ENCODE measurements around the gene DDOST. TPM values are rescaled to one million over a fixed set of nuclear protein-coding genes. Genes with fewer than 3 reads are reported as not detected.

The DDOST gene
- total RNA-seq, 1 donor = 183 TPM

- TF ChIP-seq, protein P1, sequence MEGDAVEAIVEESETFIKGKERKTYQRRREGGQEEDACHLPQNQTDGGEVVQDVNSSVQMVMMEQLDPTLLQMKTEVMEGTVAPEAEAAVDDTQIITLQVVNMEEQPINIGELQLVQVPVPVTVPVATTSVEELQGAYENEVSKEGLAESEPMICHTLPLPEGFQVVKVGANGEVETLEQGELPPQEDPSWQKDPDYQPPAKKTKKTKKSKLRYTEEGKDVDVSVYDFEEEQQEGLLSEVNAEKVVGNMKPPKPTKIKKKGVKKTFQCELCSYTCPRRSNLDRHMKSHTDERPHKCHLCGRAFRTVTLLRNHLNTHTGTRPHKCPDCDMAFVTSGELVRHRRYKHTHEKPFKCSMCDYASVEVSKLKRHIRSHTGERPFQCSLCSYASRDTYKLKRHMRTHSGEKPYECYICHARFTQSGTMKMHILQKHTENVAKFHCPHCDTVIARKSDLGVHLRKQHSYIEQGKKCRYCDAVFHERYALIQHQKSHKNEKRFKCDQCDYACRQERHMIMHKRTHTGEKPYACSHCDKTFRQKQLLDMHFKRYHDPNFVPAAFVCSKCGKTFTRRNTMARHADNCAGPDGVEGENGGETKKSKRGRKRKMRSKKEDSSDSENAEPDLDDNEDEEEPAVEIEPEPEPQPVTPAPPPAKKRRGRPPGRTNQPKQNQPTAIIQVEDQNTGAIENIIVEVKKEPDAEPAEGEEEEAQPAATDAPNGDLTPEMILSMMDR (IDR thresholded peaks at IDR 0.05; ENCODE audit: insufficient read depth, low read length) = no peak
- no peak for DNase-seq (ENCODE audit: low read depth)
- no peak overlapping the region for H3K4me3 ChIP-seq (ENCODE audit: low read depth, low read length)
Measured at GRCh38 chr1:20632386-20632785, 28.8 kb downstream of the DDOST start.

GRCh38 chr1:20630729-20631128 lies 30.4 kb downstream of the DDOST start:
- TF ChIP-seq, protein P1 (IDR thresholded peaks at IDR 0.05; ENCODE audit: insufficient read depth, low read length) = no peak
- H3K4me3 ChIP-seq (ENCODE audit: low read depth, low read length) = no peak overlapping the region
- peak; percentile 24 for DNase-seq (ENCODE audit: low read depth)

DNA sequence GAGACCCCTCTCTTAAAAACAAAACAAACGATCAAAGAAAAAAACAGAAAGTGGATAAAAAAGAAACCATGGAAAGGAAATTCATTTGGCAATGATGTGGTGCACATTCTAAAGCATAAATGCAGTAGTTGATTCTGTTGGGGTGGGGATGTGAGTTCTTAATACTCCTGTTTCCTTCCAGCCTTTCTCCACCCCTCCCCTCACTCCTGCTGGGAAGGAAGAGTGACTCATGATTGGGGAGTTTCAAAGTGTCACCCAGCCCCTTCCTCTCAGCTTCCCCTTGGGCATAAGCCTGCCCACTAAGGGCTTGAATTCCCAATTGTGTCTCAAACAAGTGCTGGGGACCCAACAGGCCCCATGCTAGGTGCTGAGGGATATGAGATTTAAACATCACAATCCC lies 34.6 kb downstream of the DDOST start:
- TF ChIP-seq, protein P1 (IDR thresholded peaks at IDR 0.05; ENCODE audit: insufficient read depth, low read length) = no peak
- H3K4me3 ChIP-seq (ENCODE audit: low read depth, low read length) = no peak overlapping the region
- DNase-seq (ENCODE audit: low read depth) = no peak

DNA sequence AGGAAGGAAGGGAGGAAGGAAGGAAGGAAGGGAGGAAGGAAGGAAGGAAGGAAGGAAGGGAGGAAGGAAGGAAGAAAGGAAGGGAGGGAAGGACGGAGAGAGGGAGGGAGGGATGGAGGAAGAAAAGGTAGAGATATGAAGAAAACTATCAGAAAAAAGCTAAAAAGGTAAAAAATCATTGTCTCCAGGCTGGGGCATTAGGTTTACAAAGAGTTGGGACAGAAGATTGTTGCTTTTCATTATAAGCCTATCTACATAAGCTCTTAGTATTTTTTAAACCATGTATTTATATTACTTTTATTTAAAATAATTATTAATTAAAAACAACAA lies 35.1 kb downstream of the DDOST start:
- TF ChIP-seq, protein P1 (IDR thresholded peaks at IDR 0.05; ENCODE audit: insufficient read depth, low read length) = no peak

DNA sequence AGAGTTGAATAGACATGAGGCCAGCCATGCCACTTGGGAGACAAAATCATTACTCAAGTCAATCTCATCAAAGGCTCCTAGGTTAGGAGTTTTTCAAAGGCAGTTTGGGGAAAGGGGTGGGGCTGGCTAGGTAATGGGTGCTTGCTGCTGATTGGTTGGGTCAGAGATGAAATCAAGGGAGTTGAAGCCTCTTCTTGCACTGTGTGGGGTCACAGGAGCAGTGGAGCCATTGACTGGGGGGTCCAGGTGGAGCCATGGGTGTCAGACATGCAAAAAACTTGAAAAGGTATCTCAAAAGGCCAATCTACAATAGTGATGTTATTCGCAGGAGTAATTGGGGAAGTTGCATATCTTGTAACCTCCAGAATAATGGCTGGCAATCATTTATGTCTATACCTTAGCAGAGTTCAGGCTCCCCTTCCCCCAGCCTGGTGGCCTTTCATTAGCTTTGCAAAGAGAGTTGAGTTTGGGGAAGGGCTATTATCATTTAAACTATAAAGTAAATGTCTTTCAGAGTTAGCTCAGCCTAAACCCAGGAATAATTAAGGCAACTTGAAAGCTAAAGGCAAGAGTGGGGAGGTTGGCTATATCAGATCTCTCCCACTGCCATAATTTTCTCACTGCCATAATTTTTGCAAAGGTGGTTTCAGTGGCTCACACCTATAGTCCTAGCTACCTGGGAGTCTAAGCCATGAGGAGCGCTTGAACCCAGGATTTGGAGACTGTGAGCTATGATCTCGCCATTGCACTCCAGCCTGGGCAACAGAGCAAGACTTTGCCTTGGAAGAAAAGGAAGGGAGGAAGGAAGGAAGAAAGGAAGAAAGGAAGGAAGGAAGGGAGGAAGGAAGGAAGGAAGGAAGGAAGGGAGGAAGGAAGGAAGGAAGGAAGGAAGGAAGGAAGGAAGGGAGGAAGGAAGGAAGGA lies 35.7 kb downstream of the DDOST start:
- TF ChIP-seq, protein P1 (IDR thresholded peaks at IDR 0.05; ENCODE audit: insufficient read depth, low read length) = no peak
- H3K4me3 ChIP-seq (ENCODE audit: low read depth, low read length) = no peak overlapping the region
- no peak for DNase-seq (ENCODE audit: low read depth)

More for the DNA sequence above, 35.1 kb downstream of the DDOST start:
- H3K4me3 ChIP-seq (ENCODE audit: low read depth, low read length) = no peak overlapping the region
- DNase-seq (ENCODE audit: low read depth) = no peak

- TF ChIP-seq, protein P1 (IDR thresholded peaks at IDR 0.05; ENCODE audit: insufficient read depth, low read length) = no peak
- DNase-seq (ENCODE audit: low read depth) = no peak
- H3K4me3 ChIP-seq (ENCODE audit: low read depth, low read length) = no peak overlapping the region
Measured at GRCh38 chr1:20624709-20625108, 36.5 kb downstream of the DDOST start.
